Hepatocyte (in vitro differentiated cells): ENCODE data around the gene NCOA3.

Experiments used
- EZH2 ChIP-seq: fragments of 200-600 bp; sonication (generic); IDR thresholded peaks from 2 replicates; pipeline ENCODE4 v1.6.1; 2016; ENCODE audit warnings: antibody characterized with exemption, mild to moderate bottlenecking, borderline replicate concordance
- EZH2phosphoT487 ChIP-seq: fragments of 200-600 bp; sonication (generic); IDR thresholded peaks from one replicate; pipeline ENCODE4 v1.6.1; 2018; ENCODE audit warnings: antibody characterized with exemption, mild to moderate bottlenecking, low read depth, moderate library complexity; ENCODE audit not compliant: unreplicated experiment, severe bottlenecking
- TF ChIP-seq, protein P1 (sequence below): fragments of 200-600 bp; sonication (generic); IDR thresholded peaks from 2 replicates; pipeline ENCODE4 v1.5.1; 2016; ENCODE audit warnings: antibody characterized with exemption, mild to moderate bottlenecking; ENCODE audit not compliant: poor library complexity

DNA sequence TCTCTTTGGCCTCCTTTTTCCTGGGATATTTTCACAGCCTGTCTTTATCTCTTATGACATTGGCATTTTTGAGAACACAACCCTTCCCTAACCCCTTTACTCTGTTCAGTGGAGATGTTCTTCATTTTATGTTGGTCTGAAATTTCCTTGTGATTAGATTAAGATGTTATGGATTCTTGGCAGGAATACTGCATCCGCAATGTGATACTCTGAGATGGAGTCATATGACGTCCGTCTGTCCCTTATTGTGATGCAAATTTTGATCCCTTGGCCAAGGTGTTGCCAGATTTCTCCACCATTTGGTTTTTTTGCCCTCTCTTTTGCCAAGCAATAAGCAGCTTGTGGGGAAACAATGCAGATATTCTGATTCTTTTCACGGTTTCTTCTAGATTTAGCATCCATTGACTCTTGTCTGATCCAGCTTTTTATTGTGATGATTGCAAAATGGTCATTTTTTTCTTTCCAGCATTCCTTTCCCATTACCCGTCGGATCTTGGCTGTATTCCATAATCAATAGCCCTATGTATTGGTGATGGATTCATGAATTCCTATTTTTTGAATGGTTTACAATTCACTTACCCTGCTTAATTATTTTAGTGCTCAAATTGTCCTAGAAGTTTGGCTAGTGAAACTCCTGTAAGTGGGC lies 85.1 kb downstream of the NCOA3 start:
- TF ChIP-seq, protein P1, sequence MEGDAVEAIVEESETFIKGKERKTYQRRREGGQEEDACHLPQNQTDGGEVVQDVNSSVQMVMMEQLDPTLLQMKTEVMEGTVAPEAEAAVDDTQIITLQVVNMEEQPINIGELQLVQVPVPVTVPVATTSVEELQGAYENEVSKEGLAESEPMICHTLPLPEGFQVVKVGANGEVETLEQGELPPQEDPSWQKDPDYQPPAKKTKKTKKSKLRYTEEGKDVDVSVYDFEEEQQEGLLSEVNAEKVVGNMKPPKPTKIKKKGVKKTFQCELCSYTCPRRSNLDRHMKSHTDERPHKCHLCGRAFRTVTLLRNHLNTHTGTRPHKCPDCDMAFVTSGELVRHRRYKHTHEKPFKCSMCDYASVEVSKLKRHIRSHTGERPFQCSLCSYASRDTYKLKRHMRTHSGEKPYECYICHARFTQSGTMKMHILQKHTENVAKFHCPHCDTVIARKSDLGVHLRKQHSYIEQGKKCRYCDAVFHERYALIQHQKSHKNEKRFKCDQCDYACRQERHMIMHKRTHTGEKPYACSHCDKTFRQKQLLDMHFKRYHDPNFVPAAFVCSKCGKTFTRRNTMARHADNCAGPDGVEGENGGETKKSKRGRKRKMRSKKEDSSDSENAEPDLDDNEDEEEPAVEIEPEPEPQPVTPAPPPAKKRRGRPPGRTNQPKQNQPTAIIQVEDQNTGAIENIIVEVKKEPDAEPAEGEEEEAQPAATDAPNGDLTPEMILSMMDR, result no peak
- TF ChIP-seq EZH2phosphoT487, result no peak
- TF ChIP-seq EZH2, result no peak
